AG10803 (cell line): Measurements from ENCODE around the gene CHN2.
A peak's percentile ranks its signal among the peaks of the same experiment; 100 is the strongest.

ENCODE experiments used
- DNase-seq: peaks from one replicate; pipeline ENCODE4 v3.0.0; 2010; ENCODE audit warnings: low read depth
- H3K4me3 ChIP-seq: 2 replicates; pipeline ENCODE4 v1.5.1; 2011; ENCODE audit warnings: mild to moderate bottlenecking, low read length, control low read depth
- TF ChIP-seq, protein P1 (sequence below): conservative IDR thresholded peaks from 2 replicates; pipeline ENCODE4 v1.5.1; 2011; ENCODE audit warnings: mild to moderate bottlenecking, low read length, control low read depth, inconsistent platforms

The CHN2 gene

GRCh38 chr7:29443552-29443951 is 249.0 kb downstream of the CHN2 start:
- no peak for DNase-seq
- TF ChIP-seq, protein P1, sequence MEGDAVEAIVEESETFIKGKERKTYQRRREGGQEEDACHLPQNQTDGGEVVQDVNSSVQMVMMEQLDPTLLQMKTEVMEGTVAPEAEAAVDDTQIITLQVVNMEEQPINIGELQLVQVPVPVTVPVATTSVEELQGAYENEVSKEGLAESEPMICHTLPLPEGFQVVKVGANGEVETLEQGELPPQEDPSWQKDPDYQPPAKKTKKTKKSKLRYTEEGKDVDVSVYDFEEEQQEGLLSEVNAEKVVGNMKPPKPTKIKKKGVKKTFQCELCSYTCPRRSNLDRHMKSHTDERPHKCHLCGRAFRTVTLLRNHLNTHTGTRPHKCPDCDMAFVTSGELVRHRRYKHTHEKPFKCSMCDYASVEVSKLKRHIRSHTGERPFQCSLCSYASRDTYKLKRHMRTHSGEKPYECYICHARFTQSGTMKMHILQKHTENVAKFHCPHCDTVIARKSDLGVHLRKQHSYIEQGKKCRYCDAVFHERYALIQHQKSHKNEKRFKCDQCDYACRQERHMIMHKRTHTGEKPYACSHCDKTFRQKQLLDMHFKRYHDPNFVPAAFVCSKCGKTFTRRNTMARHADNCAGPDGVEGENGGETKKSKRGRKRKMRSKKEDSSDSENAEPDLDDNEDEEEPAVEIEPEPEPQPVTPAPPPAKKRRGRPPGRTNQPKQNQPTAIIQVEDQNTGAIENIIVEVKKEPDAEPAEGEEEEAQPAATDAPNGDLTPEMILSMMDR = no peak
- no peak overlapping the region for H3K4me3 ChIP-seq

DNA sequence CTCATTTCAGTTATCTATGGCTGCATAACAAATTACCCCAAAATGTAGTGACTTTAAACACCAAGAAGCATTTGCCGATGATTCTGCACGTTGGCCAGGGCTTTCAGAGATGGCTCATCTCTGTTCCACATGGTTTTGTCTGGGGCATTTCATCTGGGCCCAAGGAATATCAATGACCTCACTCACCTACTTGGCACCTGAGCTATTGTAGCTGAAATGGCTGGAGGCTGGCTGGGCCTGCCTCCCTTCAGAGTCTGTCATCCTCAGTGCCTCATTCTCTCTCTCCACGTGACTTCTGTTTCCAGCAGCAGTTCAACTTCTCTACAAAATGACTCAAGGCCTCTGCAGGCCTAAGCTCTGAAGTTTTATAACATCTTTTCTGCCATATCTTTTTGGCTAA is 249.7 kb downstream of the CHN2 start:
- TF ChIP-seq, protein P1 = no peak
- no peak overlapping the region for H3K4me3 ChIP-seq
- no peak for DNase-seq

DNA sequence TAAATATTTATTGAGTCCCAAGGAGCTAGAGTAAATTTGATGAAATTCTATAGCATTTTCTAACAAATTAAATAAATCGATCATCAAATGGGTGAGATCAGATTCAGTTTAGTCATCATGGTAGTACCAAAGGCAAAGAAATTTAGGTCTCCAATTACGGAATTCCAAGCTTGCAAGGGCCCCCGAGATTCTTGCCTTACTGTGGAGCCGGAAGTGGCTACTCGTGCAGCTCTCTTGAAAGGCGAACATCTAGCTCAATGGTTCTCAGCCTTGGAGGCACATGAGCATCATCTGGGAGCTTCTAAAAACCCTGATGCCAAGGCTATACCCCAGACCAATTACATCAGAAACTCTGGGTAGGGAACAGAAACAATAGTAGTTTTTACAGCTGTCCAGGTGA is 251.2 kb downstream of the CHN2 start:
- no peak overlapping the region for H3K4me3 ChIP-seq
- TF ChIP-seq, protein P1 = no peak
- DNase-seq = no peak

GRCh38 chr7:29447828-29448227 is 253.3 kb downstream of the CHN2 start:
- no peak overlapping the region for H3K4me3 ChIP-seq
- TF ChIP-seq, protein P1 = no peak
- DNase-seq = peak; percentile 5

GRCh38 chr7:29449569-29450260 is 255.1 kb downstream of the CHN2 start:
- TF ChIP-seq, protein P1 = no peak
- H3K4me3 ChIP-seq = no peak overlapping the region
- DNase-seq = no peak

GRCh38 chr7:29453021-29453420 is 258.4 kb downstream of the CHN2 start:
- TF ChIP-seq, protein P1 = no peak
- DNase-seq = no peak
- H3K4me3 ChIP-seq = no peak overlapping the region

- TF ChIP-seq, protein P1 = no peak
- DNase-seq = no peak
- H3K4me3 ChIP-seq = no peak overlapping the region
Observed at GRCh38 chr7:29454464-29454863, 259.9 kb downstream of the CHN2 start.
